Vagina (tissue), 2 donors: ENCODE data around the gene MACIR. TPM values are rescaled to one million over a fixed set of nuclear protein-coding genes. Genes with fewer than 3 reads are reported as not detected.

ENCODE experiments used
- DNase-seq, 2 donors: peaks; one replicate each; pipeline ENCODE4 v3.0.0-alpha.2; 2017; ENCODE audit errors: extremely low spot score in 2 of 2
- H3K27ac ChIP-seq: fragments of 200-600 bp; sonication (generic); one replicate; pipeline ENCODE4 v1.5.1; 2019
- H3K27me3 ChIP-seq: fragments of 200-600 bp; sonication (generic); one replicate; pipeline ENCODE4 v1.5.1; 2019
- H3K36me3 ChIP-seq, 2 donors: fragments of 200-600 bp; sonication (generic); one replicate each; pipeline ENCODE4 v1.5.1; 2017 to 2019
- H3K4me1 ChIP-seq: fragments of 200-600 bp; sonication (generic); one replicate; pipeline ENCODE4 v1.5.1; 2019
- H3K4me3 ChIP-seq, 2 donors: fragments of 200-600 bp; sonication (generic); 1 replicate in 1 of 2; 2 replicates in 1 of 2; pipeline ENCODE4 v1.5.1; 2016 to 2019
- H3K9me3 ChIP-seq: fragments of 200-600 bp; sonication (generic); one replicate; pipeline ENCODE4 v1.5.1; 2019
- POLR2A ChIP-seq, 2 donors: fragments of 450-650 bp; IDR thresholded peaks; one replicate each; pipeline ENCODE4 v1.6.1; 2017; ENCODE audit warnings: antibody characterized with exemption in 2 of 2, mild to moderate bottlenecking in 2 of 2, moderate library complexity in 2 of 2
- POLR2AphosphoS5 ChIP-seq, 2 donors: sonication (generic); formaldehyde crosslinking; IDR thresholded peaks; one replicate each; pipeline ENCODE4 v1.9.0; 2017; ENCODE audit warnings: antibody characterized with exemption in 2 of 2, mild to moderate bottlenecking in 2 of 2, low read depth in 1 of 2; ENCODE audit not compliant: insufficient read depth in 1 of 2
- intact Hi-C: fragments of 100-400 bp; cut with DNase I; formaldehyde crosslinking; loops from one replicate; pipeline ENCODE4 v1.15.1; 2023
- total RNA-seq: library from RNA; depleted of rRNA; stranded (reverse); fragments of >200 nt; gene quantifications from one replicate; pipeline ENCODE4 v1.2.3, GENCODE V29; 2016
- TF ChIP-seq, protein P1 (sequence below), 3 experiments: fragments of 450-650 bp in 2 of 3; fragments of 200-600 bp in 1 of 3; sonication (generic) in 1 of 3; IDR thresholded peaks; one replicate each; pipeline ENCODE4 v1.5.1; 2017 to 2019; ENCODE audit warnings: antibody characterized with exemption in 3 of 3, mild to moderate bottlenecking in 2 of 3, moderate library complexity in 2 of 3

Gene MACIR
- total RNA-seq, 1 donor from 2014 or later: 6.9 TPM

DNA sequence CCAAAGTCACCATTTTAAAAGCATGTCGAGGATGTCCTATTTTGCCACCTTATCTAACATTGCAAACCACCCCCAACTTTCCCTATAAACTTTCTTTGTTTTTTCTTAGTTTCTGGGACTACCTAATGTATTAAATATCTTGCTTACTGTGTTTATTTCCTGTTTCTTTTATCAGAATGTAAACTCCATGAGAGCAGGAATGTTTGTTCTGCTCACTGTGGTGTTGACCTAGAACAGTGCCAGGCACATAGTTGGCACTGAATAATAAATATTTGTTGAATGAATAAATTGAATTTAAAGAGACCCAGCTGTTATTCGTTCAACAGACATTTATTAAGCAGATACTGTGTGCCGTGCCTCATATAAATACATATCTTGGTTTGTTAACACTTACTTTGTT is 35.2 kb downstream of the MACIR start:
- Histone ChIP-seq H3K9me3 (no peaks in the 10 kb centered on the region), H3K4me3 (no peak overlapping the region), H3K27ac (no peak overlapping the region), H3K36me3 (no peaks in the 10 kb centered on the region), H3K27me3 (no peaks in the 10 kb centered on the region), H3K4me1 (no peaks in the 10 kb centered on the region)
- DNase-seq: no peak
- intact Hi-C loops: no loop called here
- no peak for TF ChIP-seq POLR2AphosphoS5 (IDR thresholded peaks at IDR 0.05; ENCODE audit: insufficient read depth in 1 of 2, low read depth in 1 of 2)
- no peak for TF ChIP-seq POLR2A (IDR thresholded peaks at IDR 0.05)
- TF ChIP-seq, protein P1, sequence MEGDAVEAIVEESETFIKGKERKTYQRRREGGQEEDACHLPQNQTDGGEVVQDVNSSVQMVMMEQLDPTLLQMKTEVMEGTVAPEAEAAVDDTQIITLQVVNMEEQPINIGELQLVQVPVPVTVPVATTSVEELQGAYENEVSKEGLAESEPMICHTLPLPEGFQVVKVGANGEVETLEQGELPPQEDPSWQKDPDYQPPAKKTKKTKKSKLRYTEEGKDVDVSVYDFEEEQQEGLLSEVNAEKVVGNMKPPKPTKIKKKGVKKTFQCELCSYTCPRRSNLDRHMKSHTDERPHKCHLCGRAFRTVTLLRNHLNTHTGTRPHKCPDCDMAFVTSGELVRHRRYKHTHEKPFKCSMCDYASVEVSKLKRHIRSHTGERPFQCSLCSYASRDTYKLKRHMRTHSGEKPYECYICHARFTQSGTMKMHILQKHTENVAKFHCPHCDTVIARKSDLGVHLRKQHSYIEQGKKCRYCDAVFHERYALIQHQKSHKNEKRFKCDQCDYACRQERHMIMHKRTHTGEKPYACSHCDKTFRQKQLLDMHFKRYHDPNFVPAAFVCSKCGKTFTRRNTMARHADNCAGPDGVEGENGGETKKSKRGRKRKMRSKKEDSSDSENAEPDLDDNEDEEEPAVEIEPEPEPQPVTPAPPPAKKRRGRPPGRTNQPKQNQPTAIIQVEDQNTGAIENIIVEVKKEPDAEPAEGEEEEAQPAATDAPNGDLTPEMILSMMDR (IDR thresholded peaks at IDR 0.05): no peak

DNA sequence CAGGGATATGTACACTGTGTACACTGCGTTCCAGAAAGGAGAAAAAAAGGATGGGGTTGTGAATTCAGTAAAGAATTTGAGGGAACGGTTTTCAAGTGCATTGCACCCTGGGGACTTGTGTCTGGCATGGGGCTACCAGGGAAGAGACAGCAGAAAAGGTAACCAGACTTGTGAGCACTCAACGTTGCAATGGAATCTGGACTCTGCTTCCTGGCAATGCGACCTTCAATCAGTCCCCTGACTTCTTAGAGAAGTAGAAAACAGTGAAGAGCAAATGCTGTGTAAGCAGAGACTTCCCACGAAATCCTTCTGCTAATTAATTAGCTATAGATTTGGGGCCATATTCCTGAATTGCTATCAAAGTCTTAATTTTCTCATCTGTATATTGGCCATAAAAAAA is 36.3 kb downstream of the MACIR start:
- H3K36me3 ChIP-seq: no peaks in the 10 kb centered on the region
- H3K4me3 ChIP-seq: no peak overlapping the region
- intact Hi-C loops: no loop called here
- TF ChIP-seq POLR2A (IDR thresholded peaks at IDR 0.05): no peak
- TF ChIP-seq, protein P1 (IDR thresholded peaks at IDR 0.05): no peak
- no peak for TF ChIP-seq POLR2AphosphoS5 (IDR thresholded peaks at IDR 0.05; ENCODE audit: insufficient read depth in 1 of 2, low read depth in 1 of 2)
- DNase-seq: no peak
- H3K9me3 ChIP-seq: no peaks in the 10 kb centered on the region
- H3K27ac ChIP-seq: no peak overlapping the region
- no peaks in the 10 kb centered on the region for H3K27me3 ChIP-seq
- H3K4me1 ChIP-seq: no peaks in the 10 kb centered on the region

DNA sequence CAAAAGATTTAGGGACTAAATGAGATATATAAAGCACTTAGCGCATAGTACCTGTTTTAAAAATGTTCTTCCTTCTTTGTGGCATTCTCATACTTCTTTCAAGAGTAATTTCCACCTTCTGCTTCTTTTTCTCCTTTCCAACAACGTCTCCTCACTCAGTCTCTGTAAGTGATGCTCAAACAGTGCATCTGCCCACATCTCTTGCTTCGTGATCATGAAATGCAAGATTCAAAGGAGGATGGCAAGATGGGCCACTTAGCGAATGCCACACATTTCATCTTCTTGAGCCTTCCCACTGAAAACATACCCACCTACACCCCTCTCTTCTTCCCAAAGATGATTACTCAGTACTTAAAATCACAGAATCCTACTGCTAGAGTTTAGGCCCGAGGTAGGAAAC is 36.9 kb downstream of the MACIR start:
- H3K4me1 ChIP-seq: no peaks in the 10 kb centered on the region
- H3K9me3 ChIP-seq: no peaks in the 10 kb centered on the region
- intact Hi-C loops: no loop called here
- TF ChIP-seq POLR2A (IDR thresholded peaks at IDR 0.05) (no peak), POLR2AphosphoS5 (IDR thresholded peaks at IDR 0.05; ENCODE audit: insufficient read depth in 1 of 2, low read depth in 1 of 2) (no peak)
- TF ChIP-seq, protein P1 (IDR thresholded peaks at IDR 0.05): no peak
- H3K4me3 ChIP-seq: no peak overlapping the region
- H3K27me3 ChIP-seq: no peaks in the 10 kb centered on the region
- DNase-seq: no peak
- H3K27ac ChIP-seq: no peak overlapping the region
- H3K36me3 ChIP-seq: no peaks in the 10 kb centered on the region

DNA sequence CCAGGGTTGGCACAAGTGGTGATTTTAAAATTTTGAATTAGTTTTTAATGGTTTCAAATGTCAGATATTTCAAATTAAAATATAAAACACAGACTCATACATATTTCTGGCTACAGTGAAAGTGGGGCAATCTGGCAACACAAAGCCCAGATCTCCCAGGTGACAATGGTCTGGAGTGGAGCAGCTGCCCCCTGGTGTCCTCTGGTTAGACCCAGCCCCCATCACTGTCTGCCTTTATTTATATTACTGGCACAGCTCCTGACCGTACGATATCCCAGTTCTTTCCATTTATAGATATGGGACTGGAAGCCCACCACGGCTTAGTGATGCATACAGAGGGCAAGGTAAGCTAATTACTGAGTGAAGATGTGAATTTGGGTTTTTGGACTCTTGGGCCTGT is 37.3 kb downstream of the MACIR start:
- Histone ChIP-seq H3K4me1 (no peaks in the 10 kb centered on the region), H3K27ac (no peak overlapping the region), H3K9me3 (no peaks in the 10 kb centered on the region), H3K27me3 (no peaks in the 10 kb centered on the region), H3K4me3 (no peak overlapping the region), H3K36me3 (no peaks in the 10 kb centered on the region)
- no peak for TF ChIP-seq POLR2A (IDR thresholded peaks at IDR 0.05)
- no peak for TF ChIP-seq POLR2AphosphoS5 (IDR thresholded peaks at IDR 0.05; ENCODE audit: insufficient read depth in 1 of 2, low read depth in 1 of 2)
- TF ChIP-seq, protein P1 (IDR thresholded peaks at IDR 0.05): no peak
- no peak for DNase-seq
- intact Hi-C loops: no loop called here

DNA sequence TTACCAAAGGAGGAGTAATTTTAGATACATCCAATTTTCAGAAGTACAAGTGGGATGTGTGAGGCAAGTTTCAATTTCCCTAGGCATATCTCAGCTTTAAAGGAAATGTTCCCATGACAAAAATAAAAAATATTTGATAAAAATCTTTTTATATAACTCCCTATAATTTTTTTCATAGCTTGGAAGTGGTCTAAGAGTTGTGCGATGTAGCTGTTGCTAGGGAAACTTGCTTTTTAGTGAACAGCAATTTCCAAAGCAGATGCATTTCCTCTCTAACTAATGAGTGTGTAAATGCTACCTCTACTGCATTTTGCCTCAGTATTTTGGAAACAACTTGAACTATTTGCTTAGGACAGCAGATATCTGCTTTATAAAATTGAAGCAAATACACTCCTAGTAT is 39.6 kb downstream of the MACIR start:
- intact Hi-C loops: no loop called here
- no peak for DNase-seq
- Histone ChIP-seq H3K4me3 (no peak overlapping the region), H3K27ac (no peak overlapping the region), H3K9me3 (no peaks in the 10 kb centered on the region), H3K36me3 (no peaks in the 10 kb centered on the region), H3K4me1 (no peaks in the 10 kb centered on the region), H3K27me3 (no peaks in the 10 kb centered on the region)
- TF ChIP-seq, protein P1 (IDR thresholded peaks at IDR 0.05): no peak
- TF ChIP-seq POLR2AphosphoS5 (IDR thresholded peaks at IDR 0.05; ENCODE audit: insufficient read depth in 1 of 2, low read depth in 1 of 2) (no peak), POLR2A (IDR thresholded peaks at IDR 0.05) (no peak)
